ENCODE data around the gene MRPL54.

DNA sequence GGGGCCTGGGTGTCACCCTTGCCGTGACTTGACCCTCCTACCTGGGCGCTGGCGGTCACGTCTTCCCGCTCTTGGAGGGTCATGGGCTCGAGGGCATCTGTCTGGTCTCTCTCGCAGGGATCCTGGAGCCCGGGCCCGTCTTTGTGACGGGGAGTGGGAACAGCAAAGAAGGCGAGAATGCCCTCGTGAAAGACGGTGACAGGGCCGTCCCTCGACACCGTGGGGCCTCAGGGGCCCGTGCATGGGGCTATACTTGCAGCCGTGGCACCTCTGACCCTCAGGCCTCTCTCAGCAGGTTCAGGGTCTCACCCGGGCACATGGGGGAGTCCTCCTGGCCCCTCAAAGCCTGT lies 44.6 kb downstream of the MRPL54 start:
- TF ChIP-seq POLR2A (IDR thresholded peaks at IDR 0.05) = no peak
- TF ChIP-seq, protein P1, sequence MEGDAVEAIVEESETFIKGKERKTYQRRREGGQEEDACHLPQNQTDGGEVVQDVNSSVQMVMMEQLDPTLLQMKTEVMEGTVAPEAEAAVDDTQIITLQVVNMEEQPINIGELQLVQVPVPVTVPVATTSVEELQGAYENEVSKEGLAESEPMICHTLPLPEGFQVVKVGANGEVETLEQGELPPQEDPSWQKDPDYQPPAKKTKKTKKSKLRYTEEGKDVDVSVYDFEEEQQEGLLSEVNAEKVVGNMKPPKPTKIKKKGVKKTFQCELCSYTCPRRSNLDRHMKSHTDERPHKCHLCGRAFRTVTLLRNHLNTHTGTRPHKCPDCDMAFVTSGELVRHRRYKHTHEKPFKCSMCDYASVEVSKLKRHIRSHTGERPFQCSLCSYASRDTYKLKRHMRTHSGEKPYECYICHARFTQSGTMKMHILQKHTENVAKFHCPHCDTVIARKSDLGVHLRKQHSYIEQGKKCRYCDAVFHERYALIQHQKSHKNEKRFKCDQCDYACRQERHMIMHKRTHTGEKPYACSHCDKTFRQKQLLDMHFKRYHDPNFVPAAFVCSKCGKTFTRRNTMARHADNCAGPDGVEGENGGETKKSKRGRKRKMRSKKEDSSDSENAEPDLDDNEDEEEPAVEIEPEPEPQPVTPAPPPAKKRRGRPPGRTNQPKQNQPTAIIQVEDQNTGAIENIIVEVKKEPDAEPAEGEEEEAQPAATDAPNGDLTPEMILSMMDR (IDR thresholded peaks at IDR 0.05 in 4 of 5, conservative IDR thresholded peaks at IDR 0.05 in 1 of 5) = no peak
